Muscle of arm (tissue), 12 donors: ENCODE data around the gene MAD1L1. TPM values are rescaled to one million over a fixed set of nuclear protein-coding genes. Genes with fewer than 3 reads are reported as not detected.

Source experiments
- DNase-seq: peaks from one replicate; pipeline ENCODE4 v3.0.0-alpha.2; 2013
- polyA plus RNA-seq, 12 donors: library from polyadenylated mRNA; unstranded; fragments of 120-200 nt; gene quantifications; one replicate each; pipeline ENCODE4 v1.2.1, GENCODE V29; 2013; ENCODE audit not compliant: insufficient read length in 12 of 12

The MAD1L1 gene
- polyA plus RNA-seq, 12 donors: 16.2 to 60.1 (median 22.4) TPM; not detected in 1

GRCh38 chr7:2118056-2118455, 114.7 kb downstream of the MAD1L1 start:
- no peak for DNase-seq

GRCh38 chr7:2117646-2118045, 115.1 kb downstream of the MAD1L1 start:
- no peak for DNase-seq

GRCh38 chr7:2116989-2117591, 115.7 kb downstream of the MAD1L1 start:
- DNase-seq: no peak

GRCh38 chr7:2116448-2116810, 116.3 kb downstream of the MAD1L1 start:
- DNase-seq: no peak

GRCh38 chr7:2115760-2116447, 116.8 kb downstream of the MAD1L1 start:
- no peak for DNase-seq

GRCh38 chr7:2114926-2115759, 117.6 kb downstream of the MAD1L1 start:
- DNase-seq: no peak

GRCh38 chr7:2114052-2114451, 118.7 kb downstream of the MAD1L1 start:
- DNase-seq: no peak

- no peak for DNase-seq
Observed at GRCh38 chr7:2112261-2113198, 120.2 kb downstream of the MAD1L1 start.

- no peak for DNase-seq
Observed at GRCh38 chr7:2111568-2111967, 121.2 kb downstream of the MAD1L1 start.

GRCh38 chr7:2110610-2111396, 121.9 kb downstream of the MAD1L1 start:
- DNase-seq: no peak

- DNase-seq: no peak
Observed at GRCh38 chr7:2109936-2110609, 122.7 kb downstream of the MAD1L1 start.

GRCh38 chr7:2109251-2109872, 123.4 kb downstream of the MAD1L1 start:
- DNase-seq: no peak

- no peak for DNase-seq
Observed at GRCh38 chr7:2108501-2109250, 124.1 kb downstream of the MAD1L1 start.

GRCh38 chr7:2108071-2108455, 124.7 kb downstream of the MAD1L1 start:
- no peak for DNase-seq

GRCh38 chr7:2107386-2108070, 125.2 kb downstream of the MAD1L1 start:
- no peak for DNase-seq

GRCh38 chr7:2106924-2107323, 125.8 kb downstream of the MAD1L1 start:
- no peak for DNase-seq

GRCh38 chr7:2106440-2106839, 126.3 kb downstream of the MAD1L1 start:
- DNase-seq: no peak

GRCh38 chr7:2105917-2106316, 126.8 kb downstream of the MAD1L1 start:
- DNase-seq: no peak
